Measurements from ENCODE around the gene AP3S2. TPM values are rescaled to one million over a fixed set of nuclear protein-coding genes. Genes with fewer than 3 reads are reported as not detected.
A peak's percentile ranks its signal among the peaks of the same experiment; 100 is the strongest.
"Not testable (repeated sequence)": the region's sequence is repeated elsewhere in the genome, so short reads cannot be mapped to it uniquely, and the experiment has no call there.

Gene AP3S2
- total RNA-seq (10 to 100 TPM; 14.6 to 90.4 (median 34.5) TPM), polyA plus RNA-seq (10 to 100 TPM in 2 of 3 donors, 1 to 10 TPM in 1; 8.4 to 24.7 (median 23.2) TPM)
- long read RNA-seq, donor 1, full-length matches to known transcripts, result 1 of 1 reads
- long read RNA-seq, donor 1, partial matches to known transcripts, result 0 of 1 reads
- long read RNA-seq, donor 1, other reads (novel, unspliced or antisense), result 0 of 1 reads
- long read RNA-seq, donor 2, full-length matches to known transcripts, result 6 of 6 reads
- long read RNA-seq, donor 2, partial matches to known transcripts, result 0 of 6 reads
- long read RNA-seq, donor 2, other reads (novel, unspliced or antisense), result 0 of 6 reads
- long read RNA-seq, donor 3, full-length matches to known transcripts, result 7 of 19 reads
- long read RNA-seq, donor 3, partial matches to known transcripts, result 12 of 19 reads
- long read RNA-seq, donor 3, other reads (novel, unspliced or antisense), result 0 of 19 reads
- long read RNA-seq, donor 4, full-length matches to known transcripts, result 1 of 1 reads
- long read RNA-seq, donor 4, partial matches to known transcripts, result 0 of 1 reads
- long read RNA-seq, donor 4, other reads (novel, unspliced or antisense), result 0 of 1 reads
- long read RNA-seq, donor 5, full-length matches to known transcripts, result 8 of 8 reads
- long read RNA-seq, donor 5, partial matches to known transcripts, result 0 of 8 reads
- long read RNA-seq, donor 5, other reads (novel, unspliced or antisense), result 0 of 8 reads
- long read RNA-seq, donor 6, full-length matches to known transcripts, result 23 of 23 reads
- long read RNA-seq, donor 6, partial matches to known transcripts, result 0 of 23 reads
- long read RNA-seq, donor 6, other reads (novel, unspliced or antisense), result 0 of 23 reads
- long read RNA-seq, donor 7, partial matches to known transcripts, result 0 of 1 reads
- long read RNA-seq, donor 7, other reads (novel, unspliced or antisense), result 0 of 1 reads
- long read RNA-seq, donor 8, full-length matches to known transcripts, result 4 of 4 reads
- long read RNA-seq, donor 8, partial matches to known transcripts, result 0 of 4 reads
- long read RNA-seq, donor 8, other reads (novel, unspliced or antisense), result 0 of 4 reads
- long read RNA-seq, donor 9, full-length matches to known transcripts, result 5 of 5 reads
- long read RNA-seq, donor 9, partial matches to known transcripts, result 0 of 5 reads
- long read RNA-seq, donor 9, other reads (novel, unspliced or antisense), result 0 of 5 reads
- long read RNA-seq, donor 10, full-length matches to known transcripts, result 4 of 4 reads
- long read RNA-seq, donor 10, partial matches to known transcripts, result 0 of 4 reads
- long read RNA-seq, donor 10, other reads (novel, unspliced or antisense), result 0 of 4 reads

GRCh38 chr15:89893696-89894447, at the start of gene AP3S2:
Gene AP3S2, minus strand, starts transcription at chr15:89893994. Its CDS starts 45 bp downstream, at chr15:89893949.
- H3K4me3 ChIP-seq, result peak within 1 kb of the TSS; percentile 84 to 91 (median 88)
- TF ChIP-seq POLR2AphosphoS5 (IDR thresholded peaks at IDR 0.05), result peak; percentile 81 to 97 (median 88)
- no peak for TF ChIP-seq EP300 (IDR thresholded peaks at IDR 0.05)
- TF ChIP-seq POLR2A (IDR thresholded peaks at IDR 0.05), result peak in 2 of 4 donors; percentile 50 to 61
- peak in 1 of 7 experiments; percentile 19 for TF ChIP-seq CTCF (IDR thresholded peaks at IDR 0.05)
- H3K27me3 ChIP-seq, result no peaks in the 10 kb centered on the region
- no peaks in the 10 kb centered on the region for H3K9me3 ChIP-seq
- peaks cover 7 to 38% (median 26%) of the 10 kb centered on the region in 4 donors for H3K4me1 ChIP-seq
- intact Hi-C loops (cut with DNase I; ENCODE audit: low total_unique reads), result no loop called here
- peak within 1 kb of the TSS; percentile 93 to 96 (median 94) for H3K27ac ChIP-seq
- H3K36me3 ChIP-seq, result peaks cover 2 to 3% (median 2%) of the 10 kb centered on the region in 4 donors
- DNase-seq, result peak; percentile 95 to 97
- WGBS, 5 donors, result 0 to 1% (median 0%) methylated on average over 40 to 62 of the region's 62 CpGs

GRCh38 chr15:89939910-89940309, 46.1 kb upstream of the AP3S2 start:
- H3K4me1 ChIP-seq, result peaks cover 0 to 9% (median 2%) of the 10 kb centered on the region in 4 donors
- TF ChIP-seq POLR2A (IDR thresholded peaks at IDR 0.05), result no peak
- no peak for TF ChIP-seq POLR2AphosphoS5 (IDR thresholded peaks at IDR 0.05)
- TF ChIP-seq CTCF (IDR thresholded peaks at IDR 0.05), result no peak
- TF ChIP-seq EP300 (IDR thresholded peaks at IDR 0.05), result no peak
- H3K27ac ChIP-seq, result no peak overlapping the region
- no peaks in the 10 kb centered on the region for H3K36me3 ChIP-seq
- no peaks in the 10 kb centered on the region for H3K9me3 ChIP-seq
- intact Hi-C loops (cut with DNase I; ENCODE audit: low total_unique reads), result no loop called here
- 74 to 96% (median 92%) methylated on average over 3 of the region's 3 CpGs for WGBS, 5 donors
- no peaks in the 10 kb centered on the region for H3K27me3 ChIP-seq
- no peak overlapping the region for H3K4me3 ChIP-seq
- no peak for DNase-seq

GRCh38 chr15:89939377-89939776, 45.6 kb upstream of the AP3S2 start:
- H3K36me3 ChIP-seq; intact Hi-C loops (cut with DNase I; ENCODE audit: low total_unique reads); H3K4me1 ChIP-seq; H3K4me3 ChIP-seq; H3K27me3 ChIP-seq; H3K9me3 ChIP-seq; DNase-seq; H3K27ac ChIP-seq: not testable (repeated sequence)
- 78 to 97% (median 92%) methylated on average over 2 of the region's 2 CpGs for WGBS, 5 donors
